ENCODE results near the gene LMCD1.

DNA sequence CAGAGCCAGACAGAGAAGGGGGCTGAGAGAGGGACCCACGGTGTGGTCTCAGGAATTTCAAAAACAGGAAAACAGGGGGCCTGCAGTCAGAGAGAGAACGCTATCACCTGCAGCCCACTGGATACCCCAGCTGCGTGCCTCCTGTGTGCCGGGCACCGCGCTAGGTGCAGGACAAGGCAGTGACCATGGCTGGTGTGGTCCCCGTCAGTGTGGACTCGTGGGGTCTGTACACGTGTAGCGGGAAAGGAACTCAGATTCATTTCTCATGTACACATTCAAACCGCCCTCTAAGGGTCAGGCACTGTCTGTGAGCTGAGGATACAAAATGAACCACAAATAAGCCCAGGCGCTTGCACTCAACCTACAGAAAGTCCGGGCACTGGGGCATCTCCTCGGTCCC, 122.1 kb downstream of the LMCD1 start:
- TF ChIP-seq POLR2A (IDR thresholded peaks at IDR 0.05), result no peak
- TF ChIP-seq, protein P1, sequence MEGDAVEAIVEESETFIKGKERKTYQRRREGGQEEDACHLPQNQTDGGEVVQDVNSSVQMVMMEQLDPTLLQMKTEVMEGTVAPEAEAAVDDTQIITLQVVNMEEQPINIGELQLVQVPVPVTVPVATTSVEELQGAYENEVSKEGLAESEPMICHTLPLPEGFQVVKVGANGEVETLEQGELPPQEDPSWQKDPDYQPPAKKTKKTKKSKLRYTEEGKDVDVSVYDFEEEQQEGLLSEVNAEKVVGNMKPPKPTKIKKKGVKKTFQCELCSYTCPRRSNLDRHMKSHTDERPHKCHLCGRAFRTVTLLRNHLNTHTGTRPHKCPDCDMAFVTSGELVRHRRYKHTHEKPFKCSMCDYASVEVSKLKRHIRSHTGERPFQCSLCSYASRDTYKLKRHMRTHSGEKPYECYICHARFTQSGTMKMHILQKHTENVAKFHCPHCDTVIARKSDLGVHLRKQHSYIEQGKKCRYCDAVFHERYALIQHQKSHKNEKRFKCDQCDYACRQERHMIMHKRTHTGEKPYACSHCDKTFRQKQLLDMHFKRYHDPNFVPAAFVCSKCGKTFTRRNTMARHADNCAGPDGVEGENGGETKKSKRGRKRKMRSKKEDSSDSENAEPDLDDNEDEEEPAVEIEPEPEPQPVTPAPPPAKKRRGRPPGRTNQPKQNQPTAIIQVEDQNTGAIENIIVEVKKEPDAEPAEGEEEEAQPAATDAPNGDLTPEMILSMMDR (IDR thresholded peaks at IDR 0.05), result no peak
